Measurements from ENCODE around the gene TPK1.

TPK1 gene

DNA sequence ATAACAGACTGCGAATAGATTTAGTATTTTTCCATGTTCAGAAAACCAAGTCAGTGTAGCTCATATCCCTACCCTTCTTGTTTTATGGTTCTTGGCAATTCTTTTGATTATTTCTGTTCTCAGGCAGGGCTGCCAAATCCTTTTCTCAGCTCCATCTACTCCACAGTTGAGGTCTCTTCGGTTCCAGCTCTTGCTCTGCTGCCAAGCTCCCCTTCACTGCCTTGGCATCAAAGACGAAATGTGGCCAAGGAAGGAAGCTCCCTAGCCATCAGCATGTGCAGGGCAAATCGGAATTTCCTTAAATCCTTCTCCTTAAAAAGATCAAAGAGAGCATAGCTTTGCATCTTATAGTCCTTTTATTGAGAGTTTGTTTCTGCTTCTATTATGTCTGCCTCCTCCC, 315.9 kb downstream of the TPK1 start:
- TF ChIP-seq, protein P1, sequence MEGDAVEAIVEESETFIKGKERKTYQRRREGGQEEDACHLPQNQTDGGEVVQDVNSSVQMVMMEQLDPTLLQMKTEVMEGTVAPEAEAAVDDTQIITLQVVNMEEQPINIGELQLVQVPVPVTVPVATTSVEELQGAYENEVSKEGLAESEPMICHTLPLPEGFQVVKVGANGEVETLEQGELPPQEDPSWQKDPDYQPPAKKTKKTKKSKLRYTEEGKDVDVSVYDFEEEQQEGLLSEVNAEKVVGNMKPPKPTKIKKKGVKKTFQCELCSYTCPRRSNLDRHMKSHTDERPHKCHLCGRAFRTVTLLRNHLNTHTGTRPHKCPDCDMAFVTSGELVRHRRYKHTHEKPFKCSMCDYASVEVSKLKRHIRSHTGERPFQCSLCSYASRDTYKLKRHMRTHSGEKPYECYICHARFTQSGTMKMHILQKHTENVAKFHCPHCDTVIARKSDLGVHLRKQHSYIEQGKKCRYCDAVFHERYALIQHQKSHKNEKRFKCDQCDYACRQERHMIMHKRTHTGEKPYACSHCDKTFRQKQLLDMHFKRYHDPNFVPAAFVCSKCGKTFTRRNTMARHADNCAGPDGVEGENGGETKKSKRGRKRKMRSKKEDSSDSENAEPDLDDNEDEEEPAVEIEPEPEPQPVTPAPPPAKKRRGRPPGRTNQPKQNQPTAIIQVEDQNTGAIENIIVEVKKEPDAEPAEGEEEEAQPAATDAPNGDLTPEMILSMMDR (IDR thresholded peaks at IDR 0.05; ENCODE audit: low read length, missing control alignments) = no peak
- H3K4me3 ChIP-seq (replicated peaks; ENCODE audit: low read depth, low read length) = no peak overlapping the region
- no peak for DNase-seq (ENCODE audit: low read depth)

DNA sequence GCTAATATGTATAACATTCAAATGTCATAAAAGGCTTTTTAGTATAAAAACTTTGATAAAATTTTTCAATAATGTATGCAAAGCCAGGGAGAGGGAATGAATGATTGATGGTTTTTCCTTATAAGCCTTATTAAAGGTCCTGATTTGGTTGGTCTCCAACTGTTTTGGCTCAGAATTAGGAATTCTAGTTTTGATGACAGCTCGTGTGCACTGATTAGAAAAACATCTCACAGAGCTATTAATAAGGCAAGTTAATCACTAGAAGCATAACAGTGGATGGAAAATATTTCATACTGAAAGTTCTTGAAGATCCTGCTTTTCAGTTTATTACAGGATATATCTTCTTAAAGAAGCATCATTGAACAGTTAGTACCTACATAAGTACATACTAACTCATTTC, 317.5 kb downstream of the TPK1 start:
- no peak for DNase-seq (ENCODE audit: low read depth)
- no peak overlapping the region for H3K4me3 ChIP-seq (replicated peaks; ENCODE audit: low read depth, low read length)
- TF ChIP-seq, protein P1 (IDR thresholded peaks at IDR 0.05; ENCODE audit: low read length, missing control alignments) = no peak

DNA sequence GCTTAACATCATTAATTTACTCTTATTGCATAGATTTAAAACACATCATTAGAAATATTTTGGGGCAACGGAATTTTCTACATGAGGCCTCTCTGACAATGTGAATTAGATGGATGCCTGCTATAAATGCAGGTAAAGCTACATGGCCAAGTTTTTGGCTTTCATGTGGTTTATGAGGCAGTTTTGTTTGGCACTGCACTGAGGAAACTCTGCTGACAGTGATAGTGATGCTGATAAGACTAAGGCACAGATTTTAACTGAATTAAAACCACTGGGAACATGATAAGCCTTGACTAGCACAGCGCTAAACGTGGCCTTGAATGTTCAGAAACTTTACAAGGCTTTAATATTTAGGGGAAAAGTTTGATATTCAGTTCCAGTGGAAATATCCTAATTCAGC, 318.1 kb downstream of the TPK1 start:
- H3K4me3 ChIP-seq (replicated peaks; ENCODE audit: low read depth, low read length) = no peak overlapping the region
- DNase-seq (ENCODE audit: low read depth) = no peak
- TF ChIP-seq, protein P1 (IDR thresholded peaks at IDR 0.05; ENCODE audit: low read length, missing control alignments) = no peak

DNA sequence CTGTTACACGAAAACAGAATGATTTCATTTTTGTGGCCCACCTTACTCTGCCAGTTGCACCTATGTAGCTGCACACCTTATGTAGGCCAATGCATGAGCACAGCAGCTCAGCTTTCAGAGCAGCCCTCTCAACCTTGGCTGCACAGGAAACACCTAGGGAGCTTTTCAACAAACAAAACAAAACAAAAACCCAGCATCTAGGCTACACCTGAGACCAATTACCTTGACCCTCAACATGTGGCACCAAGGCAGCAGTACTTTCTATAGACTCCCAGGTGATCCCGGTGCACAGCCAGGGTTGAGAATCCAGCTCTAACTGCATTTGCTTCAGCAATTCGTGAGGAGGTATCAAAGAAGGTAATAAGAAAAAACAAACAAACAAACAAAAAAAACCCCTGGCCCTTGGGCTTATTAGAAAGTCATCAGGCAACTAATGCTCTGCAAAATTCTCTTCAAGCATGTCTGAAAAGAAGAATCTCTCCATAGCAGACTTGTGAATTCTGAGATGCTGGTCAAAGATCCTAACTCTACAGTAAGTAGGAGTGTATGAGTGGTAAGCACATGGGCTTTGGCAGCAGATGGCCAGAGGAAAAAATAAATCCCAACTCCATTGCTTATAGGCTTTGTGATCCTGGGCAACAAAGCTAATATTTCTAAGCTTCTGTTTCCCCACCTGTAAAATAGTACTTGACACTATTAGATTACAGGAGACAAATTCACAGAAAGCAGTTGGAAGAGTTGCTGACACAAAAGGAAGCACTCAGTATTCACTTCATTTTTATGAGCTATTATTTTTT, 318.9 kb downstream of the TPK1 start:
- DNase-seq (ENCODE audit: low read depth) = no peak
- TF ChIP-seq, protein P1 (IDR thresholded peaks at IDR 0.05; ENCODE audit: low read length, missing control alignments) = no peak
- H3K4me3 ChIP-seq (replicated peaks; ENCODE audit: low read depth, low read length) = no peak overlapping the region

DNA sequence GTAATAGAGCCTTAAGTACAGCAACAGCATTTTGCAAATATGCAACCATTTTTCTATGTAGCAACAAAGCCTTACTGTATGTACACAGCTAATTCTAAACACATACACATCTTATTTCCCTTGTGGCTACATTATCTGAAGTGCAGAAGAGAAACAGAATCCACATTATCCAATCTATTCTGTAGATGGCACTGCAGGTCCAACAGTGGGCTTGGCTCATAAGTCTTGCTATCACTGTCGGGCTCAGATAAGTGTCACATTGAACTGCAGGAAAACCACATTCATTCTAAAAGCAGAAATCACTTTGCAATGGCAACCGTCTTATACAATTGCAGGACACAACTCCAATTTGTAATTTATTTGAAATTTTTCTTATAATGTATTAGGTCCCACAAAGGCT, 322.5 kb downstream of the TPK1 start:
- peak; percentile 53 for DNase-seq (ENCODE audit: low read depth)
- TF ChIP-seq, protein P1 (IDR thresholded peaks at IDR 0.05; ENCODE audit: low read length, missing control alignments) = peak; percentile 32
- no peak overlapping the region for H3K4me3 ChIP-seq (replicated peaks; ENCODE audit: low read depth, low read length)

DNA sequence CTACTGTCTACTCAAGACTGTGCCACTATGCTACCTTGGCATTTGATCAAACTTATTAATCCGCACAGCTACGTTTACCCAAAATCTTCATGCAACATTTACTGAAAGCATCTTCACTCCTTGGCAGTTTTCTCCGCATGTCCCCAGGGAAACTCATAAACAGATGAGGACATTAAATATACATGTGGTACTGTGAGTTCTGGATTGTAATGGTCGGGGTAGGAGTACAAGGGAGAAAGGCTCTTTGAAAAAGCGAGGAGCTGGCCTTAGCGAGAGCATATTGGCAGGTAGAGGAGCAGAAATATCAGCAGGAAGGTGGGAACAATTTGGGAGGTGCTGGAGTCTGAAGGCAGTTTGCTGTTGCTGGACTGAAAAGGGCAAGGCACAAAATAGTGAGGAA, 325.2 kb downstream of the TPK1 start:
- no peak for DNase-seq (ENCODE audit: low read depth)
- TF ChIP-seq, protein P1 (IDR thresholded peaks at IDR 0.05; ENCODE audit: low read length, missing control alignments) = no peak
- no peak overlapping the region for H3K4me3 ChIP-seq (replicated peaks; ENCODE audit: low read depth, low read length)

DNA sequence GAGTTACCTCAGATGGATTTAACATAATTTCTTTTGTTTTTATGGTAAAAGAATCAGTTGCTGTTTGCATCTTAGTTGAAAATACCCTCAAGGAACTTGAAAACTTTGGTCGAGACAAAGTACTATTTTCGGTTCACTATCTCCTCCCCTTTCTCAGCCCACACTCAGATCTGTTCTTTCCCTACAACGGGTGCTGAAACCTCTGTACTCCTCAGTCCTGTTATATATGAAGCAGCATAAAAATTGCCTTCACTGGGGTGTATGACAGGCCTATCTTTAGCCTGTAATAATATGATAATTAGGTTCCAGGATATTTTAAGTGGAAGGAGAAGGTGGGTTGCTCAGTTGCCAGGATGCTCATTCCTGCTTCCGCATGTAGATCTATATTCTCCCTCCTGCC, 327.2 kb downstream of the TPK1 start:
- TF ChIP-seq, protein P1 (IDR thresholded peaks at IDR 0.05; ENCODE audit: low read length, missing control alignments) = no peak
- no peak overlapping the region for H3K4me3 ChIP-seq (replicated peaks; ENCODE audit: low read depth, low read length)
- no peak for DNase-seq (ENCODE audit: low read depth)
